PC-9 (cell line): Measurements from ENCODE around the gene RFTN1.

Source experiments
- EZH2 ChIP-seq: fragments of 200-600 bp; sonication (generic); IDR thresholded peaks from 2 replicates; pipeline ENCODE4 v1.8.0; 2017; ENCODE audit warnings: antibody characterized with exemption, low read depth
- TF ChIP-seq, protein P1 (sequence below): fragments of 200-600 bp; sonication (generic); conservative IDR thresholded peaks from 2 replicates; pipeline ENCODE4 v1.6.1; 2017; ENCODE audit warnings: mixed run types, antibody characterized with exemption, mild to moderate bottlenecking, moderate library complexity

DNA sequence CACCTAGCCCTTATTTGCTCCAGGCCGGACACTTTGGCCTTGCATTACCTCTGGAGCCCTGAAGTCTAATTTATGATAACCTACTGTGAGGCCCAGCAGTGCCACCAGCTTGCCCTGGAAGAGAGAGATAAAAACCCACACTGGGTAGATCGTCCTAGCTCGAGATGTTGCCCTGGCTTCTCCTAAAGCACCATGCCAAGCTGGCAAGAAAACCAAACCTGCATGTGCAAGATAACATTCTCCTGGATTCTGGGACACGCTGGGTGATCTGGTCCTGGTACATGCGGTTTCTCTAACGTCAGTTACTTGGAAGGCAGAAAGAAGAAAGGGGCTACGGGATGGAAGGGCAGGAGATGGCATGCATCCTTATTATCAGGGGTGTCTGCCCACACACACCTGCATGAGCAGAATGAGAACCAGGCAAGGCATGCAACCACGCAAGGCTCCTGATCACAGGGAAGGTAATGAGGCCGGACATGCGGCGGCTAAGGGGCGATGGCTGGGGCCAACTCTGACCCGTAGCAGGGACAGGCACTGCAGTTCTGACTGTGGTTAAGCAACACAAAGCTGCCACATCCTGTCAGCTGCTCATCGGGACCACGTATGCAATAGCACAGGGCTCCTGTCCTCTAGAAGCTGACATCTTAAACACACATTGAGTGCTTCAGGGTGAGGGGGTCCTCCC lies 175.5 kb downstream of the RFTN1 start:
- TF ChIP-seq, protein P1, sequence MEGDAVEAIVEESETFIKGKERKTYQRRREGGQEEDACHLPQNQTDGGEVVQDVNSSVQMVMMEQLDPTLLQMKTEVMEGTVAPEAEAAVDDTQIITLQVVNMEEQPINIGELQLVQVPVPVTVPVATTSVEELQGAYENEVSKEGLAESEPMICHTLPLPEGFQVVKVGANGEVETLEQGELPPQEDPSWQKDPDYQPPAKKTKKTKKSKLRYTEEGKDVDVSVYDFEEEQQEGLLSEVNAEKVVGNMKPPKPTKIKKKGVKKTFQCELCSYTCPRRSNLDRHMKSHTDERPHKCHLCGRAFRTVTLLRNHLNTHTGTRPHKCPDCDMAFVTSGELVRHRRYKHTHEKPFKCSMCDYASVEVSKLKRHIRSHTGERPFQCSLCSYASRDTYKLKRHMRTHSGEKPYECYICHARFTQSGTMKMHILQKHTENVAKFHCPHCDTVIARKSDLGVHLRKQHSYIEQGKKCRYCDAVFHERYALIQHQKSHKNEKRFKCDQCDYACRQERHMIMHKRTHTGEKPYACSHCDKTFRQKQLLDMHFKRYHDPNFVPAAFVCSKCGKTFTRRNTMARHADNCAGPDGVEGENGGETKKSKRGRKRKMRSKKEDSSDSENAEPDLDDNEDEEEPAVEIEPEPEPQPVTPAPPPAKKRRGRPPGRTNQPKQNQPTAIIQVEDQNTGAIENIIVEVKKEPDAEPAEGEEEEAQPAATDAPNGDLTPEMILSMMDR, result no peak
- no peak for TF ChIP-seq EZH2
